ENCODE results near the gene INHBB.
"Not testable (repeated sequence)": the region's sequence is repeated elsewhere in the genome, so short reads cannot be mapped to it uniquely, and the experiment has no call there.

The INHBB gene

GRCh38 chr2:120316528-120317179 lies 29.3 kb upstream of the INHBB start:
- DNase-seq: no peak

- no peak for DNase-seq
These were observed 28.8 kb upstream of the INHBB start for GRCh38 chr2:120317180-120317533.

- no peak for DNase-seq
These were observed 28.0 kb upstream of the INHBB start for GRCh38 chr2:120317916-120318315.

GRCh38 chr2:120318626-120319025 lies 27.3 kb upstream of the INHBB start:
- no peak for DNase-seq

GRCh38 chr2:120319123-120319522 lies 26.8 kb upstream of the INHBB start:
- DNase-seq: no peak

GRCh38 chr2:120319686-120320317 lies 26.1 kb upstream of the INHBB start:
- DNase-seq: no peak

GRCh38 chr2:120320318-120320851 lies 25.6 kb upstream of the INHBB start:
- no peak for DNase-seq

- not testable (repeated sequence) for DNase-seq
These were observed 24.9 kb upstream of the INHBB start for GRCh38 chr2:120320887-120321556.

GRCh38 chr2:120321721-120322284 lies 24.1 kb upstream of the INHBB start:
- no peak for DNase-seq

- DNase-seq: no peak
These were observed 23.6 kb upstream of the INHBB start for GRCh38 chr2:120322329-120322728.

GRCh38 chr2:120323214-120323613 lies 22.7 kb upstream of the INHBB start:
- DNase-seq: no peak

- DNase-seq: no peak
These were observed 22.0 kb upstream of the INHBB start for GRCh38 chr2:120323807-120324399.

- no peak for DNase-seq
These were observed 21.0 kb upstream of the INHBB start for GRCh38 chr2:120324933-120325332.

GRCh38 chr2:120326066-120326465 lies 19.9 kb upstream of the INHBB start:
- no peak for DNase-seq

- DNase-seq: no peak
These were observed 14.8 kb upstream of the INHBB start for GRCh38 chr2:120330946-120331822.

GRCh38 chr2:120331903-120332302 lies 14.0 kb upstream of the INHBB start:
- DNase-seq: no peak

GRCh38 chr2:120332384-120332783 lies 13.6 kb upstream of the INHBB start:
- DNase-seq: no peak

- no peak for DNase-seq
These were observed 11.9 kb upstream of the INHBB start for GRCh38 chr2:120334068-120334467.

GRCh38 chr2:120336749-120337148 lies 9.2 kb upstream of the INHBB start:
- no peak for DNase-seq

GRCh38 chr2:120338015-120338414 lies 7.9 kb upstream of the INHBB start:
- DNase-seq: no peak

- no peak for DNase-seq
These were observed 4.0 kb upstream of the INHBB start for GRCh38 chr2:120341977-120342376.

GRCh38 chr2:120342446-120342845 lies 3.5 kb upstream of the INHBB start:
- no peak for DNase-seq

- no peak for DNase-seq
These were observed 2.9 kb upstream of the INHBB start for GRCh38 chr2:120343100-120343432.
